Measurements from ENCODE around the gene TYRO3. TPM values are rescaled to one million over a fixed set of nuclear protein-coding genes. Genes with fewer than 3 reads are reported as not detected.

TYRO3 gene
- total and polyA plus RNA-seq, 7 donors, result 1.4 to 6.6 (median 4.2) TPM

DNA sequence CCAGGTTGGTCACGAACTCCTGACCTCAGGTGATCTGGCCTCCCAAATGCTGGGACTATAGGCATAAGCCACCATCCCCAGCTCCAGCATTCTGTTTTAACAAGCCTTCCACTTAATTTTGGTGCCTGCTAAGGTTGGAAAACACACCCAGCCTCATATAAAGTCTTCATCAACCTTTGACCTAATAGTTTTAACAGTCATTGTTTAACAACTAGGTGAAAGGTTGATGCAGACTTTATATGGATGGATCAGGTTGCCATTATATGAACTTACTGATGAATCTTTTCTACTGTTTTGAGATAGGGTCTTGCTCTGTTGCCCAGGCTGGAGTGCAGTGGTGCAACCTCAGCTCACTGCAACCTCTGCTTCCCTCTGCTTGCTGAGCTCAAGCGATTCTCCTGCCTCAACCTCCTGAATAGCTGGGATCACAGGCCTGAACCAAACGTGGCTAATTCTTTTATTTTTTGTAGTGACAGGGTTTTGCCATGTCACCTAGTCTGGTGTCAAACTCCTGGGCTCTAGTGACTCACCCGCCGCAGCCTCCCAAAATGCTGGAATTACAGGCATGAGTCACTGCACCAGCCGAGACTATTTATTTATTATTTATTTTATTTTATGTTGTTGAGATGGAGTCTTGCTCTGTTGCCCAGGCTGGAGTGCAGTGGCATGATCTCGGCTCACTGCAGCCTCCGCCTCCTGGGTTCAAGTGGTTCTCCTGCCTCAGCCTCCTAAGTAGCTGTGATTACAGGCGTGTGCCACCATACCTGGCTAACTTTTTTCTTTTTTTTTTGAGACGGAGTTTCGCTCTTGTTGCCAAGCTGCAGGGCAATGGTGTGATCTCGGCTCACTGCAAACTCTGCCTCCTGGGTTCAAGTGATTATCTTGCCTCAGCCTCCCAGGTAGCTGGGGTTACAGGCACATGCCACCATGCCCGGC, 11.9 kb upstream of the TYRO3 start:
- TF ChIP-seq POLR2AphosphoS5 (IDR thresholded peaks at IDR 0.05) (no peak), EP300 (IDR thresholded peaks at IDR 0.05) (no peak), POLR2A (IDR thresholded peaks at IDR 0.05) (no peak)
- TF ChIP-seq, protein P1, sequence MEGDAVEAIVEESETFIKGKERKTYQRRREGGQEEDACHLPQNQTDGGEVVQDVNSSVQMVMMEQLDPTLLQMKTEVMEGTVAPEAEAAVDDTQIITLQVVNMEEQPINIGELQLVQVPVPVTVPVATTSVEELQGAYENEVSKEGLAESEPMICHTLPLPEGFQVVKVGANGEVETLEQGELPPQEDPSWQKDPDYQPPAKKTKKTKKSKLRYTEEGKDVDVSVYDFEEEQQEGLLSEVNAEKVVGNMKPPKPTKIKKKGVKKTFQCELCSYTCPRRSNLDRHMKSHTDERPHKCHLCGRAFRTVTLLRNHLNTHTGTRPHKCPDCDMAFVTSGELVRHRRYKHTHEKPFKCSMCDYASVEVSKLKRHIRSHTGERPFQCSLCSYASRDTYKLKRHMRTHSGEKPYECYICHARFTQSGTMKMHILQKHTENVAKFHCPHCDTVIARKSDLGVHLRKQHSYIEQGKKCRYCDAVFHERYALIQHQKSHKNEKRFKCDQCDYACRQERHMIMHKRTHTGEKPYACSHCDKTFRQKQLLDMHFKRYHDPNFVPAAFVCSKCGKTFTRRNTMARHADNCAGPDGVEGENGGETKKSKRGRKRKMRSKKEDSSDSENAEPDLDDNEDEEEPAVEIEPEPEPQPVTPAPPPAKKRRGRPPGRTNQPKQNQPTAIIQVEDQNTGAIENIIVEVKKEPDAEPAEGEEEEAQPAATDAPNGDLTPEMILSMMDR (IDR thresholded peaks at IDR 0.05), result no peak
- intact Hi-C loops (cut with DNase I), result no loop called here
- Histone ChIP-seq H3K36me3 (no peaks in the 10 kb centered on the region), H3K4me1 (peaks cover 0 to 12% (median 6%) of the 10 kb centered on the region in 4 donors), H3K27ac (no peak overlapping the region), H3K4me3 (no peak overlapping the region), H3K9me3 (no peaks in the 10 kb centered on the region), H3K27me3 (no peaks in the 10 kb centered on the region)
- DNase-seq, result no peak
- 75 to 85% methylated on average over 13 of the region's 13 CpGs for WGBS, 2 donors

DNA sequence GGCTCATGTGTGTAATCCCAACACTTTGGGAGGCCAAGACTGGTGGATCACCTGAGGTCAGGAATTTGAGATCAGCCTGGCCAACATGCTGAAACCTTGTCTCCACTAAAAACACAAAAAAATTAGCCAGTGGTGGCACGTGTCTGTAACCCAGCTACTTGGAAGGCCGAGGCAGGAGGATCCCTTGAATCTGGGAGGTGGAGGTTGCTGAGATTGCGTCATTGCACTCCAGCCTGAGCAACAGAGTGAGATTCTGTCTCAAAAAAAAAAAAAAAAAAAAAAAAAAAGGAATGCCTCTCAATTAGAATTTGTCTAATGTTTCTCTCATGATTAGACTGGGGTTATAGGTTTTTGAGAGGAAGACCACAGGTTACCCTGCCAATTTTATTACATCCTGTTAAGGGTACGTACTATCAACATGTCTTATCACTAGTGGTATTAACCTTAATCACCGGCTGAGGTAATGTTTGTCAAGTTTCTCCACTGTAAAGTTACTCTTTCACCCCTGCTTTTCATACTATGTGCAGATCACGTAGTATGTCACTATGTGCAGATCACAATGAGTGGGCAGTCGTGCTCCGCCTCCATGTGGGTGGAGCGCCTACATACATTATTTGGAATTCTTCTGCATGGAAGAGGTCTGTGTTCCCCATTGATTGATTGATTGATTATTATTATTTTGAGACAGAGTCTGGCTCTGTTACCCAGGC, 8.8 kb upstream of the TYRO3 start:
- intact Hi-C loops (cut with DNase I), result no loop called here
- 71 to 85% methylated on average over 9 of the region's 9 CpGs for WGBS, 2 donors
- Histone ChIP-seq H3K36me3 (no peaks in the 10 kb centered on the region), H3K4me1 (no peaks in the 10 kb centered on the region), H3K27me3 (no peaks in the 10 kb centered on the region), H3K9me3 (no peaks in the 10 kb centered on the region), H3K4me3 (no peak overlapping the region), H3K27ac (no peak overlapping the region)
- TF ChIP-seq POLR2A (IDR thresholded peaks at IDR 0.05) (no peak), POLR2AphosphoS5 (IDR thresholded peaks at IDR 0.05) (no peak), EP300 (IDR thresholded peaks at IDR 0.05) (no peak)
- TF ChIP-seq, protein P1 (IDR thresholded peaks at IDR 0.05), result no peak
- no peak for DNase-seq

DNA sequence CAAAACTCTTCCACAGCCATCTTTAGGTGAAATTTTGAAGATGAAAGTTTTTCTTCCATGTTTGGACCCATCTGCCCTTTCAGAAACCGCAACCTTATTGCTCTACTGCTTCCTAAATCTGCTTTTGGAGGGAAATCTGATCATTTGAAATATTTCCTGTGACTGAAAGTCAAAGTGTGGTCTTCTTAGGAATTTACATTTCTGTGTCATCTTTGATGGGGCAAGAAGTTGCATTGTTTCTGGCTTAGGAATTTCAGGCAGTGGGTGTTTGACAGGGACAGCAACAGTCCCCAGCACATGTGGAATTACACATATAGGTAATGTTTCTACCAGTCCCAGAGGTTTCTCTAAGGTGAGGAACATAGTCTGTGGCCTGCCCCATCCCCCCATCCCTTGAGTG, 5.3 kb upstream of the TYRO3 start:
- intact Hi-C loops (cut with DNase I), result no loop called here
- WGBS, 2 donors, result 96% methylated on average over 1 of the region's 1 CpG
- TF ChIP-seq POLR2AphosphoS5 (IDR thresholded peaks at IDR 0.05) (no peak), POLR2A (IDR thresholded peaks at IDR 0.05) (no peak), EP300 (IDR thresholded peaks at IDR 0.05) (no peak)
- TF ChIP-seq, protein P1 (IDR thresholded peaks at IDR 0.05), result no peak

DNA sequence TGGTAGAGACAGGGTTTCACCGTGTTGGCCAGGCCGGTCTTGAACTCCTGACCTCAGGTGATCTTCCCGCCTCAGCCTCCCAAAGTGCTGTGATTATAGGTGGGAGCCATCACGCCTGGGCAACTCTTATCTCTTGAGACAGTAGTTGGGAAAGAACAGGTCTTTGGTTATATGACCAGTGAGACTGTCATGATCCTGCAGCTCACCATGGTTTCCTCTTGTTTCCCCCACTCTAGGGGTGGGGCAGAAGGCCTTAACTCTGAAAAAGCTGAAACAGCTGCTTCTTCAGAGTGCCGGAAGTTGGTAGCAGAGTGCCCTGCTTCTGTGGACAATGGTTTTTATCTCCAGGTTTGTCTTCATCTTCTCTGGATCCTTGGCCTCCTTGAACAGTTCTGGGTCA, 4.7 kb upstream of the TYRO3 start:
- Histone ChIP-seq H3K27me3 (no peaks in the 10 kb centered on the region), H3K36me3 (no peaks in the 10 kb centered on the region), H3K9me3 (no peaks in the 10 kb centered on the region), H3K4me3 (no peak overlapping the region), H3K4me1 (peaks cover 0 to 11% (median 9%) of the 10 kb centered on the region in 4 donors), H3K27ac (no peak overlapping the region)
- intact Hi-C loops (cut with DNase I), result no loop called here
- WGBS, 2 donors, result 88 to 90% methylated on average over 5 of the region's 5 CpGs
- no peak for DNase-seq
- no peak for TF ChIP-seq POLR2A (IDR thresholded peaks at IDR 0.05)
- TF ChIP-seq POLR2AphosphoS5 (IDR thresholded peaks at IDR 0.05), result no peak
- TF ChIP-seq EP300 (IDR thresholded peaks at IDR 0.05), result no peak
- TF ChIP-seq, protein P1 (IDR thresholded peaks at IDR 0.05), result no peak

More for the DNA sequence above, 5.3 kb upstream of the TYRO3 start:
- Histone ChIP-seq H3K9me3 (no peaks in the 10 kb centered on the region), H3K36me3 (no peaks in the 10 kb centered on the region), H3K4me3 (no peak overlapping the region), H3K27ac (no peak overlapping the region), H3K4me1 (peaks cover 0 to 10% (median 8%) of the 10 kb centered on the region in 4 donors), H3K27me3 (no peaks in the 10 kb centered on the region)
- no peak for DNase-seq
